ENCODE measurements around the gene SLC6A6.

- TF ChIP-seq ZNF274 (IDR thresholded peaks at IDR 0.05; ENCODE audit: low read depth, low read length) (no peak), YY1 (IDR thresholded peaks at IDR 0.05; ENCODE audit: insufficient read depth, insufficient read length) (no peak), SUZ12 (IDR thresholded peaks at IDR 0.05; ENCODE audit: extremely low read depth, insufficient read depth, insufficient read length) (no peak)
Measured at GRCh38 chr3:14375192-14375591, 27.2 kb upstream of the SLC6A6 start.
